ENCODE data around the gene OCA2.

Gene OCA2

GRCh38 chr15:27817258-27817657 is 281.9 kb downstream of the OCA2 start:
- TF ChIP-seq YY1 (IDR thresholded peaks at IDR 0.05; ENCODE audit: low read depth) (no peak), ZBTB7A (IDR thresholded peaks at IDR 0.05; ENCODE audit: low read depth) (no peak), EP300 (IDR thresholded peaks at IDR 0.05; ENCODE audit: borderline replicate concordance) (no peak), REST (IDR thresholded peaks at IDR 0.05; ENCODE audit: low read depth) (no peak), TAF1 (IDR thresholded peaks at IDR 0.05; ENCODE audit: low read depth) (no peak), EGR1 (IDR thresholded peaks at IDR 0.05) (no peak)

- TF ChIP-seq TEAD4 (IDR thresholded peaks at IDR 0.05) (no peak), YY1 (IDR thresholded peaks at IDR 0.05; ENCODE audit: low read depth) (no peak), TAF1 (IDR thresholded peaks at IDR 0.05; ENCODE audit: low read depth) (no peak), NFIC (IDR thresholded peaks at IDR 0.05) (no peak), EP300 (IDR thresholded peaks at IDR 0.05; ENCODE audit: borderline replicate concordance) (no peak), EGR1 (IDR thresholded peaks at IDR 0.05) (no peak), MAX (IDR thresholded peaks at IDR 0.05) (no peak), FOXM1 (IDR thresholded peaks at IDR 0.05; ENCODE audit: borderline replicate concordance, low read depth) (no peak), CREB1 (IDR thresholded peaks at IDR 0.05; ENCODE audit: low read depth) (no peak), CEBPB (IDR thresholded peaks at IDR 0.05) (no peak)
These were observed 282.3 kb downstream of the OCA2 start for GRCh38 chr15:27816790-27817189.

- TF ChIP-seq RAD21 (IDR thresholded peaks at IDR 0.05; ENCODE audit: low read depth): no peak
- TF ChIP-seq CEBPB (IDR thresholded peaks at IDR 0.05): no peak
- no peak for TF ChIP-seq EP300 (IDR thresholded peaks at IDR 0.05; ENCODE audit: borderline replicate concordance)
- no peak for TF ChIP-seq NFIC (IDR thresholded peaks at IDR 0.05)
- no peak for TF ChIP-seq MAX (IDR thresholded peaks at IDR 0.05)
These were observed 284.1 kb downstream of the OCA2 start for GRCh38 chr15:27815035-27815434.

GRCh38 chr15:27813139-27813538 is 286.0 kb downstream of the OCA2 start:
- TF ChIP-seq TEAD4 (IDR thresholded peaks at IDR 0.05): no peak
- TF ChIP-seq NFIC (IDR thresholded peaks at IDR 0.05): no peak
- no peak for TF ChIP-seq EP300 (IDR thresholded peaks at IDR 0.05; ENCODE audit: borderline replicate concordance)
- TF ChIP-seq TCF12 (IDR thresholded peaks at IDR 0.05; ENCODE audit: low read depth): no peak
- no peak for TF ChIP-seq REST (IDR thresholded peaks at IDR 0.05; ENCODE audit: low read depth)
- no peak for TF ChIP-seq CEBPB (IDR thresholded peaks at IDR 0.05)
- no peak for TF ChIP-seq USF1 (IDR thresholded peaks at IDR 0.05)
- no peak for TF ChIP-seq FOXM1 (IDR thresholded peaks at IDR 0.05; ENCODE audit: borderline replicate concordance, low read depth)
- no peak for TF ChIP-seq ZBTB7A (IDR thresholded peaks at IDR 0.05; ENCODE audit: low read depth)
- TF ChIP-seq RAD21 (IDR thresholded peaks at IDR 0.05; ENCODE audit: low read depth): no peak
- TF ChIP-seq CREB1 (IDR thresholded peaks at IDR 0.05; ENCODE audit: low read depth): no peak
- no peak for TF ChIP-seq MAX (IDR thresholded peaks at IDR 0.05)

GRCh38 chr15:27808182-27808581 is 290.9 kb downstream of the OCA2 start:
- TF ChIP-seq EP300 (IDR thresholded peaks at IDR 0.05; ENCODE audit: borderline replicate concordance) (no peak), MAX (IDR thresholded peaks at IDR 0.05) (no peak), RAD21 (IDR thresholded peaks at IDR 0.05; ENCODE audit: low read depth) (no peak), TEAD4 (IDR thresholded peaks at IDR 0.05) (no peak), USF1 (IDR thresholded peaks at IDR 0.05) (no peak), REST (IDR thresholded peaks at IDR 0.05; ENCODE audit: low read depth) (no peak), EGR1 (IDR thresholded peaks at IDR 0.05) (no peak), CEBPB (IDR thresholded peaks at IDR 0.05) (no peak), CREB1 (IDR thresholded peaks at IDR 0.05; ENCODE audit: low read depth) (no peak), ZBTB7A (IDR thresholded peaks at IDR 0.05; ENCODE audit: low read depth) (no peak), TAF1 (IDR thresholded peaks at IDR 0.05; ENCODE audit: low read depth) (no peak)
